ENCODE results near the gene RHOT1.

- TF ChIP-seq, protein P1, sequence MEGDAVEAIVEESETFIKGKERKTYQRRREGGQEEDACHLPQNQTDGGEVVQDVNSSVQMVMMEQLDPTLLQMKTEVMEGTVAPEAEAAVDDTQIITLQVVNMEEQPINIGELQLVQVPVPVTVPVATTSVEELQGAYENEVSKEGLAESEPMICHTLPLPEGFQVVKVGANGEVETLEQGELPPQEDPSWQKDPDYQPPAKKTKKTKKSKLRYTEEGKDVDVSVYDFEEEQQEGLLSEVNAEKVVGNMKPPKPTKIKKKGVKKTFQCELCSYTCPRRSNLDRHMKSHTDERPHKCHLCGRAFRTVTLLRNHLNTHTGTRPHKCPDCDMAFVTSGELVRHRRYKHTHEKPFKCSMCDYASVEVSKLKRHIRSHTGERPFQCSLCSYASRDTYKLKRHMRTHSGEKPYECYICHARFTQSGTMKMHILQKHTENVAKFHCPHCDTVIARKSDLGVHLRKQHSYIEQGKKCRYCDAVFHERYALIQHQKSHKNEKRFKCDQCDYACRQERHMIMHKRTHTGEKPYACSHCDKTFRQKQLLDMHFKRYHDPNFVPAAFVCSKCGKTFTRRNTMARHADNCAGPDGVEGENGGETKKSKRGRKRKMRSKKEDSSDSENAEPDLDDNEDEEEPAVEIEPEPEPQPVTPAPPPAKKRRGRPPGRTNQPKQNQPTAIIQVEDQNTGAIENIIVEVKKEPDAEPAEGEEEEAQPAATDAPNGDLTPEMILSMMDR (IDR thresholded peaks at IDR 0.05): no peak
- TF ChIP-seq EP300 (IDR thresholded peaks at IDR 0.05): no peak
Measured at GRCh38 chr17:32266051-32266388, 123.7 kb downstream of the RHOT1 start.

Measured in ovary (tissue), 3 donors.